ENCODE data around the gene GPC4. TPM values are rescaled to one million over a fixed set of nuclear protein-coding genes. Genes with fewer than 3 reads are reported as not detected.

GPC4 gene
- total RNA-seq, 2 donors from 2014 or later = 3.8 to 5.8 TPM

- H3K36me3 ChIP-seq = no peaks in the 10 kb centered on the region
- no peak overlapping the region for H3K4me3 ChIP-seq
- no peak for TF ChIP-seq CTCF (IDR thresholded peaks at IDR 0.05)
- DNase-seq (ENCODE audit: low spot score) = no peak
- H3K27ac ChIP-seq = no peak overlapping the region
- peaks cover 0 to 7% of the 10 kb centered on the region in 2 donors for H3K4me1 ChIP-seq
- H3K27me3 ChIP-seq = no peaks in the 10 kb centered on the region
- H3K9me3 ChIP-seq = no peaks in the 10 kb centered on the region
Observed at GRCh38 chrX:133373386-133374079, 41.8 kb downstream of the GPC4 start.

DNA sequence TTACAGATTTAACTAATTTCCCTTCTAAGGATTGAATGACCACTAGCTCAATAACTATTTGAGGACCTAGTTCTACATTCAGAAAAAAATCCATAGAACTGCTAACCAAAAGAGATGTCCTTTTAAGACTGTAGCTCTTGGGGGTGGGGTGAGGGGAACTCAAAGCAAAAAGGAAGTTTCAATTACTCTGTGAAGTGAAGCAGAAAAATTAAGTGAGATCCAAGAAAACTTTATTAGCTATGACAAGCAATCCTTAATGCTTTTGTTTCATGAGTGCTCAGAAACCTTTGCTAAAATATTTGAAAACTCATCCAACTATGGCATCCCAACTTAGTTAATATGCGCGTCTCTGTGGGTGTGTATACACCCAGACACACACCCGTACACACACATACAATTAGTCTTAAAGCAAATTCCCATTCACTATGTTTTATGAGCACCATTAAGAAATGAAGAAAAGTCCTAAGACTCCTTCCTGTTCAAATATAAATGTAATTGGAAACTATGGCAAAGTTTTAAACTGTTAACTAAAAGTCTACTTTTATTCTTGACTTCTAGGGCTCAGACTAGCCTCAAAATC, 44.5 kb downstream of the GPC4 start:
- Histone ChIP-seq H3K27ac (no peak overlapping the region), H3K4me1 (peaks cover 0 to 1% of the 10 kb centered on the region in 2 donors), H3K36me3 (no peaks in the 10 kb centered on the region), H3K9me3 (no peaks in the 10 kb centered on the region), H3K27me3 (no peaks in the 10 kb centered on the region), H3K4me3 (no peak overlapping the region)
- no peak for DNase-seq (ENCODE audit: low spot score)
- TF ChIP-seq CTCF (IDR thresholded peaks at IDR 0.05) = no peak

- peaks cover 0 to 3% of the 10 kb centered on the region in 2 donors for H3K4me1 ChIP-seq
- no peak for TF ChIP-seq CTCF (IDR thresholded peaks at IDR 0.05)
- H3K27me3 ChIP-seq = no peaks in the 10 kb centered on the region
- no peak for DNase-seq (ENCODE audit: low spot score)
- H3K36me3 ChIP-seq = no peaks in the 10 kb centered on the region
- no peaks in the 10 kb centered on the region for H3K9me3 ChIP-seq
- no peak overlapping the region for H3K4me3 ChIP-seq
- no peak overlapping the region for H3K27ac ChIP-seq
Observed at GRCh38 chrX:133369065-133369464, 46.2 kb downstream of the GPC4 start.

DNA sequence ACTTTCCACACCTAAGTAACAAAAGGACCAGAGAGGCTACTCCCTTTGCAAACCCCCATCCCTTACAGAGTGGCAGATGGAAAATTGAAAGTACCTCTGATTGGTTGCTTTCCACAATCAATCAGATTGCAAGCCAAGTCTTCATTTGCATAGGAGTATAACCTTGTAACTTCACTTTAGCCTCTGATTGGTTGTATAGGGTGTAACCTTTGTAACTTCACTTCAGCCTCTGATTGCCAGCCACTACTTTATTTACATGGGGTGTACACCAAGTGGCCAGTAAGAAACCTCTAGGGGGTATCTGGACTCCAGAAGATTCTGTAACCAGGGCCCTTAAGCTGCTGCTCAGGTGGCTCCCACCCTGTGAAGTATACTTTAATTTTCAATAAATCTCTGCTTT, 48.6 kb downstream of the GPC4 start:
- DNase-seq (ENCODE audit: low spot score) = no peak
- Histone ChIP-seq H3K27me3 (no peaks in the 10 kb centered on the region), H3K4me3 (no peak overlapping the region), H3K36me3 (no peaks in the 10 kb centered on the region), H3K27ac (no peak overlapping the region), H3K4me1 (peaks cover 0 to 3% of the 10 kb centered on the region in 2 donors), H3K9me3 (no peaks in the 10 kb centered on the region)
- no peak for TF ChIP-seq CTCF (IDR thresholded peaks at IDR 0.05)

- H3K27me3 ChIP-seq = no peaks in the 10 kb centered on the region
- no peak for TF ChIP-seq CTCF (IDR thresholded peaks at IDR 0.05)
- H3K9me3 ChIP-seq = no peaks in the 10 kb centered on the region
- H3K4me1 ChIP-seq = peaks cover 0 to 3% of the 10 kb centered on the region in 2 donors
- DNase-seq (ENCODE audit: low spot score) = no peak
- no peak overlapping the region for H3K27ac ChIP-seq
- no peaks in the 10 kb centered on the region for H3K36me3 ChIP-seq
- H3K4me3 ChIP-seq = no peak overlapping the region
Observed at GRCh38 chrX:133365871-133366611, 49.2 kb downstream of the GPC4 start.

Data from right atrium auricular region (tissue), 2 donors.